ENCODE results near the gene NPBWR2.

- no peak for TF ChIP-seq POLR2A (IDR thresholded peaks at IDR 0.05; ENCODE audit: low read length)
- TF ChIP-seq GATA1 (IDR thresholded peaks at IDR 0.05; ENCODE audit: low read depth, low read length): no peak
Observed at GRCh38 chr20:64129146-64129782, 21.9 kb upstream of the NPBWR2 start.
